ENCODE results near the gene POU2AF2.

POU2AF2 gene

GRCh38 chr11:111334532-111335502 lies 89.3 kb downstream of the POU2AF2 start:
- TF ChIP-seq CTCF (IDR thresholded peaks at IDR 0.05; ENCODE audit: low read depth, low read length) = no peak
- no peak for DNase-seq (ENCODE audit: extremely low read depth, low read depth)

DNA sequence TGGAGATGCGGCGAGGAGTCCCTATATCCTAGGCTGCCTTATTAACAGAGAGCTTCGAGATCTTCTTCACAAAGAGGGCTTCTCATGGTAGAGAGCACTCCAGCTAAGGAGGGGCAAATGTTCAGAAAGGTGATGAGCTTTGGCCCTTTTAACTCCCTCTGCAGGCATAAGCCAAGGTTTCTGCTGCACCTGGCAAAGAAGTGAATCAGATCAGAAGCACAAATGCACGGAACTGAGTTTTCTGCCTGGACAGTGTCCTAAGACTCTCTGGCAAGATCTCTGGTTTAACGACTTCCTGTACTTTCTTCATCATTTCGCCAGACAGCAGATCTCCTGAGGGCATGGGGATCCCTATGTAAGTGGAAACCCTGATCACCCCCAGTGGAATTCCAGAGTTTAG lies 90.0 kb downstream of the POU2AF2 start:
- peak; percentile 14 for DNase-seq (ENCODE audit: extremely low read depth, low read depth)

More for the DNA sequence above, 90.0 kb downstream of the POU2AF2 start:
- TF ChIP-seq CTCF (IDR thresholded peaks at IDR 0.05; ENCODE audit: low read depth, low read length) = no peak

Measured in AG09319 (cell line).